H1 (cell line): ENCODE measurements around the gene GUCY1A2. TPM values are rescaled to one million over a fixed set of nuclear protein-coding genes. Genes with fewer than 3 reads are reported as not detected.

Source experiments
- CTCF ChIA-PET: fragments of 300-600 bp; sonication (Branson Sonifier 250); formaldehyde crosslinking; loops from one replicate; lab custom pipeline; 2021; ENCODE audit not compliant: partially characterized antibody; lab: Charles Lee
- POLR2A ChIA-PET: fragments of 300-600 bp; sonication (Branson Sonifier 250); formaldehyde crosslinking; loops from one replicate; lab custom pipeline; 2021; ENCODE audit warnings: inconsistent platforms; ENCODE audit not compliant: partially characterized antibody; lab: Charles Lee
- DNase-seq, 2 experiments: peaks; one replicate each; pipeline versions ENCODE4 v3.0.0 to v3.0.0-alpha.2; 2010 to 2022; ENCODE audit warnings: low spot score in 2 of 2, low read depth in 1 of 2, mixed read lengths in 1 of 2
- FAIRE-seq: peaks from 2 replicates; lab custom pipeline; 2011; peaks lifted over from hg19 to GRCh38; lab: Jason Lieb, UNC
- H2AFZ ChIP-seq: 2 replicates; pipeline ENCODE4 v1.8.1; 2012; ENCODE audit warnings: low read length, inconsistent platforms
- H2AK5ac ChIP-seq: 2 replicates; pipeline ENCODE4 v1.6.1; 2013; ENCODE audit warnings: low read depth, low read length
- H2BK120ac ChIP-seq: replicated peaks from 2 replicates; pipeline ENCODE3; 2013; ENCODE audit warnings: low read depth, low read length, inconsistent platforms
- H2BK12ac ChIP-seq: 2 replicates; pipeline ENCODE4 v1.6.1; 2013; ENCODE audit warnings: low read depth, low read length
- H2BK15ac ChIP-seq: 2 replicates; pipeline ENCODE4 v1.6.1; 2013; ENCODE audit warnings: low read length
- H2BK20ac ChIP-seq: 2 replicates; pipeline ENCODE4 v1.6.1; 2013; ENCODE audit warnings: low read length
- H2BK5ac ChIP-seq: 2 replicates; pipeline ENCODE4 v1.6.1; 2013; ENCODE audit warnings: low read depth, low read length
- H3K14ac ChIP-seq: 2 replicates; pipeline ENCODE4 v1.6.1; 2013; ENCODE audit warnings: inconsistent platforms; ENCODE audit not compliant: insufficient read length
- H3K18ac ChIP-seq: 2 replicates; pipeline ENCODE4 v1.6.1; 2013; ENCODE audit warnings: low read length; ENCODE audit errors: extremely low read depth
- H3K23ac ChIP-seq: 2 replicates; pipeline ENCODE4 v1.6.1; 2013; ENCODE audit warnings: inconsistent platforms; ENCODE audit not compliant: insufficient read length
- H3K23me2 ChIP-seq: 2 replicates; pipeline ENCODE4 v1.6.1; 2013; ENCODE audit warnings: low read depth, low read length
- H3K27ac ChIP-seq: 2 replicates; pipeline ENCODE4 v1.6.1; 2011; ENCODE audit warnings: low read depth, low read length, inconsistent platforms
- H3K27me3 ChIP-seq, 4 experiments: replicated peaks in 1 of 4; 1 replicate in 1 of 4; 2 replicates in 3 of 4; pipeline versions ENCODE4 v1.6.1 to v1.8.1; 2011 to 2013; ENCODE audit warnings: low read length in 3 of 4, mild to moderate bottlenecking in 3 of 4, inconsistent platforms in 2 of 4, mixed read lengths in 2 of 4, moderate library complexity in 1 of 4; ENCODE audit not compliant: control insufficient read depth in 3 of 4, insufficient read depth in 3 of 4; ENCODE audit errors: extremely low read depth in 1 of 4
- H3K36me3 ChIP-seq, 4 experiments: 2 replicates each; pipeline versions ENCODE4 v1.6.1 to v1.8.1; 2011 to 2013; ENCODE audit warnings: mild to moderate bottlenecking in 4 of 4, low read length in 3 of 4, moderate library complexity in 2 of 4, control low read depth in 1 of 4, inconsistent platforms in 1 of 4; ENCODE audit not compliant: insufficient read depth in 4 of 4, control insufficient read depth in 2 of 4
- H3K4ac ChIP-seq: replicated peaks from 2 replicates; pipeline ENCODE3; 2013; ENCODE audit warnings: low read length, low read depth, mixed read lengths, inconsistent platforms; ENCODE audit not compliant: insufficient read length
- H3K4me1 ChIP-seq, 4 experiments: replicated peaks in 1 of 4; 1 replicate in 1 of 4; 2 replicates in 3 of 4; pipeline versions ENCODE4 v1.6.1 to v1.8.1; 2011 to 2013; ENCODE audit warnings: low read length in 3 of 4, inconsistent platforms in 2 of 4, mixed read lengths in 1 of 4; ENCODE audit not compliant: insufficient read depth in 4 of 4, control insufficient read depth in 3 of 4
- H3K4me2 ChIP-seq, 2 experiments: 2 replicates each; pipeline versions ENCODE4 v1.6.1 to v1.8.1; 2011 to 2013; ENCODE audit warnings: low read depth in 2 of 2, low read length in 2 of 2, control low read depth in 1 of 2, inconsistent platforms in 1 of 2, mild to moderate bottlenecking in 1 of 2; ENCODE audit not compliant: insufficient read depth in 1 of 2
- H3K4me3 ChIP-seq, 4 experiments: fragments of 200-600, 300-600 bp in 1 of 4; sonication (generic), shearing (Covaris generic), sonication (Bioruptor Twin) in 1 of 4; 2 replicates each; pipeline versions ENCODE4 v1.5.1 to v1.8.1; 2011 to 2016; ENCODE audit warnings: low read length in 4 of 4, low read depth in 3 of 4, control low read depth in 2 of 4, inconsistent platforms in 2 of 4, mild to moderate bottlenecking in 2 of 4, mixed read lengths in 1 of 4, moderate library complexity in 1 of 4; ENCODE audit not compliant: insufficient read depth in 2 of 4; ENCODE audit errors: extremely low read depth in 1 of 4
- H3K56ac ChIP-seq: replicated peaks from 2 replicates; pipeline ENCODE3; 2013; ENCODE audit warnings: low read depth, mild to moderate bottlenecking, mixed read lengths, low read length, inconsistent platforms; ENCODE audit not compliant: insufficient read length
- H3K79me1 ChIP-seq: 2 replicates; pipeline ENCODE4 v1.6.1; 2013; ENCODE audit warnings: low read depth, low read length, control low read depth
- H3K79me2 ChIP-seq, 2 experiments: 2 replicates each; pipeline versions ENCODE4 v1.6.1 to v1.8.1; 2012 to 2013; ENCODE audit warnings: low read length in 2 of 2, mild to moderate bottlenecking in 2 of 2, inconsistent platforms in 1 of 2; ENCODE audit not compliant: insufficient read depth in 2 of 2, control insufficient read depth in 1 of 2
- H3K9ac ChIP-seq, 4 experiments: replicated peaks in 1 of 4; 1 replicate in 1 of 4; 2 replicates in 3 of 4; pipeline versions ENCODE4 v1.6.1 to v1.8.1; 2011 to 2013; ENCODE audit warnings: low read depth in 3 of 4, low read length in 3 of 4, control low read depth in 2 of 4, mild to moderate bottlenecking in 2 of 4, moderate library complexity in 2 of 4, inconsistent platforms in 1 of 4; ENCODE audit errors: extremely low read depth in 1 of 4
- H3K9me3 ChIP-seq, 2 experiments: 2 replicates each; pipeline versions ENCODE4 v1.6.1 to v1.8.1; 2012 to 2013; ENCODE audit warnings: mild to moderate bottlenecking in 2 of 2, moderate library complexity in 2 of 2, control low read depth in 1 of 2, inconsistent platforms in 1 of 2, low read depth in 1 of 2, low read length in 1 of 2, mixed read lengths in 1 of 2; ENCODE audit not compliant: insufficient read depth in 2 of 2
- H4K20me1 ChIP-seq, 2 experiments: replicated peaks in 1 of 2; 2 replicates each; pipeline versions ENCODE3 to v1.8.1; 2011 to 2013; ENCODE audit warnings: inconsistent platforms in 2 of 2, low read length in 2 of 2, mild to moderate bottlenecking in 1 of 2; ENCODE audit not compliant: insufficient read depth in 2 of 2, control insufficient read depth in 1 of 2
- H4K5ac ChIP-seq: 2 replicates; pipeline ENCODE4 v1.6.1; 2013; ENCODE audit warnings: low read length, low read depth, mixed read lengths, inconsistent platforms; ENCODE audit not compliant: insufficient read length
- H4K8ac ChIP-seq: 2 replicates; pipeline ENCODE4 v1.8.0; 2013; ENCODE audit warnings: mild to moderate bottlenecking, moderate library complexity, low read length, inconsistent platforms; ENCODE audit not compliant: insufficient read depth; ENCODE audit errors: extremely low read depth
- H4K91ac ChIP-seq: replicated peaks from 2 replicates; pipeline ENCODE3; 2013; ENCODE audit warnings: low read length, mixed read lengths, inconsistent platforms; ENCODE audit not compliant: insufficient read length
- EZH2 ChIP-seq: fragments of 200-600 bp; sonication (generic); IDR thresholded peaks from 2 replicates; pipeline ENCODE4 v1.7.1; 2012; ENCODE audit warnings: low read depth, mild to moderate bottlenecking, moderate library complexity, low read length, inconsistent platforms; ENCODE audit not compliant: severe bottlenecking
- WGBS, 2 experiments: shearing (Covaris generic) in 1 of 2; methylation state at CpG; one replicate each; pipeline versions ENCODE4 v1.1.6 to v1.1.7; 2013 to 2015; ENCODE audit warnings: low lambda C conversion rate in 2 of 2, mixed read lengths in 2 of 2, inconsistent platforms in 1 of 2, low coverage in 1 of 2, missing lambda C conversion rate in 1 of 2; ENCODE audit not compliant: insufficient replicate concordance in 2 of 2, insufficient coverage in 1 of 2, insufficient read length in 1 of 2; ENCODE audit errors: extremely low coverage in 1 of 2, missing lambda C conversion rate in 1 of 2; 5-methylcytosine and 5-hydroxymethylcytosine counted together
- polyA plus RNA-seq, 7 experiments: library from polyadenylated mRNA; depleted of rRNA in 3 of 7; stranded (reverse) in 5 of 7; unstranded in 2 of 7; fragments of >200 nt in 5 of 7; fragments of 200-250 nt in 2 of 7; gene quantifications; 1 replicate in 5 of 7; 2 replicates in 1 of 7; 4 replicates in 1 of 7; pipeline versions ENCODE4 v1.2.1 to v1.2.3, GENCODE V29; 2011 to 2013; ENCODE audit warnings: missing spikeins in 2 of 7, mixed read lengths in 2 of 7
- total RNA-seq: library from RNA; stranded (reverse); fragmentation: NEBNext Ultra II Directional; extraction: Animal tissue kit (Norgen Biotek cat#: 25700); gene quantifications from 2 replicates; pipeline ENCODE4 v1.2.1, GENCODE V29; 2021

The GUCY1A2 gene
- total and polyA plus RNA-seq, 2 of the 8 experiments (the other 6 are each of a cell fraction or from before 2014, with no cell fraction given), result 0.11 to 1.9 TPM

- H3K4me2 ChIP-seq, result no peak overlapping the region
- no peak overlapping the region for H2AK5ac ChIP-seq
- 90% methylated on average over 2 of the region's 2 CpGs; no CpG with 5 or more reads in 1 of the 2 experiments for WGBS, 2 experiments
- no peak overlapping the region for H2AFZ ChIP-seq
- no peaks in the 10 kb centered on the region for H3K36me3 ChIP-seq
- no peak overlapping the region for H2BK5ac ChIP-seq
- H3K9me3 ChIP-seq, result no peaks in the 10 kb centered on the region
- H4K91ac ChIP-seq, result no peak overlapping the region
- H2BK20ac ChIP-seq, result no peak overlapping the region
- H3K27me3 ChIP-seq, result no peaks in the 10 kb centered on the region
- FAIRE-seq (no peak), DNase-seq (no peak)
- no peak overlapping the region for H3K4me3 ChIP-seq
- H4K20me1 ChIP-seq, result no peaks in the 10 kb centered on the region
- H3K4ac ChIP-seq, result no peak overlapping the region
- H3K9ac ChIP-seq, result no peak overlapping the region
- H2BK120ac ChIP-seq, result no peak overlapping the region
- ChIA-PET CTCF (interaction anchor here (0.6 to 1.4 kb wide), 5 partner anchors 19 to 711 kb away, joined by 3 to 4 read pairs (median 3); no protein-coding TSS in a partner anchor), POLR2A (no interaction called here)
- no peak overlapping the region for H3K27ac ChIP-seq
- H3K18ac ChIP-seq, result no peak overlapping the region
- no peak overlapping the region for H3K23ac ChIP-seq
- no peak overlapping the region for H2BK15ac ChIP-seq
- H3K56ac ChIP-seq, result no peak overlapping the region
- H4K8ac ChIP-seq, result no peak overlapping the region
- H3K79me1 ChIP-seq, result no peaks in the 10 kb centered on the region
- no peaks in the 10 kb centered on the region for H3K79me2 ChIP-seq
- H3K23me2 ChIP-seq, result no peaks in the 10 kb centered on the region
- H2BK12ac ChIP-seq, result no peak overlapping the region
- H3K14ac ChIP-seq, result no peak overlapping the region
- H3K4me1 ChIP-seq, result no peaks in the 10 kb centered on the region
- H4K5ac ChIP-seq, result no peak overlapping the region
- TF ChIP-seq EZH2, result no peak
Observed at GRCh38 chr11:106988151-106989077, 29.9 kb downstream of the GUCY1A2 start.
